Esophagus muscularis mucosa (tissue), 4 donors: ENCODE data around the gene PPM1B. TPM values are rescaled to one million over a fixed set of nuclear protein-coding genes. Genes with fewer than 3 reads are reported as not detected.
A peak's percentile ranks its signal among the peaks of the same experiment; 100 is the strongest.

Source experiments
- DNase-seq: peaks from one replicate; pipeline ENCODE4 v3.0.0-alpha.2; 2017; ENCODE audit errors: extremely low spot score
- H3K27ac ChIP-seq, 4 donors: fragments of 200-600 bp; sonication (generic); replicated peaks in 1 of 4; 1 replicate in 3 of 4; 2 replicates in 1 of 4; pipeline ENCODE4 v1.5.1; 2016 to 2019; ENCODE audit warnings: mild to moderate bottlenecking in 1 of 4
- H3K27me3 ChIP-seq, 4 donors: fragments of 200-600 bp; sonication (generic); one replicate each; pipeline versions ENCODE4 v1.5.1 to v1.6.0; 2016 to 2019
- H3K36me3 ChIP-seq, 4 donors: fragments of 200-600 bp; sonication (generic); one replicate each; pipeline ENCODE4 v1.5.1; 2016 to 2019
- H3K4me1 ChIP-seq, 4 donors: fragments of 200-600 bp; sonication (generic); one replicate each; pipeline ENCODE4 v1.5.1; 2016 to 2019
- H3K4me3 ChIP-seq, 4 donors: fragments of 200-600 bp; sonication (generic); 1 replicate in 2 of 4; 2 replicates in 2 of 4; pipeline ENCODE4 v1.5.1; 2016 to 2019; ENCODE audit warnings: mild to moderate bottlenecking in 4 of 4, moderate library complexity in 1 of 4
- H3K9me3 ChIP-seq, 4 donors: fragments of 200-600 bp; sonication (generic); 1 replicate in 3 of 4; 2 replicates in 1 of 4; pipeline ENCODE4 v1.5.1; 2016 to 2019
- CTCF ChIP-seq, 3 experiments: fragments of 200-600 bp in 2 of 3; fragments of 450-650 bp in 1 of 3; sonication (generic) in 2 of 3; IDR thresholded peaks; one replicate each; pipeline ENCODE4 v1.5.1; 2017 to 2019; ENCODE audit warnings: antibody characterized with exemption in 3 of 3, mild to moderate bottlenecking in 2 of 3, moderate library complexity in 1 of 3
- EP300 ChIP-seq: sonication (generic); formaldehyde crosslinking; IDR thresholded peaks from one replicate; pipeline ENCODE4 v1.6.1; 2017; ENCODE audit warnings: antibody characterized with exemption
- POLR2A ChIP-seq: fragments of 450-650 bp; IDR thresholded peaks from one replicate; pipeline ENCODE4 v1.6.1; 2017; ENCODE audit warnings: antibody characterized with exemption, moderate library complexity, mild to moderate bottlenecking, low read depth
- POLR2AphosphoS5 ChIP-seq, 2 donors: sonication (generic); formaldehyde crosslinking; IDR thresholded peaks; one replicate each; pipeline ENCODE4 v1.6.1; 2017; ENCODE audit warnings: antibody characterized with exemption in 2 of 2
- WGBS: methylation state at CpG from one replicate; pipeline ENCODE4 v1.1.5; 2018; 5-methylcytosine and 5-hydroxymethylcytosine counted together
- intact Hi-C: fragments of 100-400 bp; cut with DNase I; formaldehyde crosslinking; loops from one replicate; pipeline ENCODE4 v1.15.1; 2023
- total RNA-seq, 4 donors: library from RNA; depleted of rRNA; stranded (reverse); fragments of >200 nt; gene quantifications; one replicate each; pipeline versions ENCODE4 v1.1.0 to v1.2.1, GENCODE V29; 2016

PPM1B gene
- total RNA-seq, 4 donors from 2014 or later: 61.4 to 92.7 (median 75.8) TPM

GRCh38 chr2:44242904-44243303 lies 74.2 kb downstream of the PPM1B start:
- Histone ChIP-seq H3K27ac (no peak overlapping the region), H3K36me3 (no peaks in the 10 kb centered on the region), H3K27me3 (no peaks in the 10 kb centered on the region), H3K9me3 (no peaks in the 10 kb centered on the region), H3K4me3 (no peak overlapping the region), H3K4me1 (peaks cover 0 to 17% (median 10%) of the 10 kb centered on the region in 4 donors)
- DNase-seq: no peak
- 87% methylated on average over 2 of the region's 2 CpGs for WGBS
- TF ChIP-seq EP300 (no peak), POLR2A (no peak), POLR2AphosphoS5 (IDR thresholded peaks at IDR 0.05) (no peak), CTCF (IDR thresholded peaks at IDR 0.05) (no peak)
- intact Hi-C loops: no loop called here

GRCh38 chr2:44244135-44244871 lies 75.6 kb downstream of the PPM1B start:
- no peaks in the 10 kb centered on the region for H3K9me3 ChIP-seq
- DNase-seq: no peak
- no peaks in the 10 kb centered on the region for H3K36me3 ChIP-seq
- TF ChIP-seq POLR2AphosphoS5 (IDR thresholded peaks at IDR 0.05) (peak in 1 of 2 donors; percentile 43), POLR2A (no peak), EP300 (no peak), CTCF (IDR thresholded peaks at IDR 0.05) (peak; percentile 61 to 62 (median 61))
- H3K4me1 ChIP-seq: peaks cover 0 to 17% (median 10%) of the 10 kb centered on the region in 4 donors
- H3K4me3 ChIP-seq: peak overlapping the region; percentile 32 to 47 (median 38)
- intact Hi-C loops: no loop called here
- H3K27me3 ChIP-seq: no peaks in the 10 kb centered on the region
- WGBS: 7% methylated on average over 12 of the region's 12 CpGs
- no peak overlapping the region for H3K27ac ChIP-seq

GRCh38 chr2:44245083-44245861 lies 76.6 kb downstream of the PPM1B start:
- Histone ChIP-seq H3K9me3 (no peaks in the 10 kb centered on the region), H3K36me3 (no peaks in the 10 kb centered on the region), H3K27me3 (no peaks in the 10 kb centered on the region), H3K4me3 (no peak overlapping the region), H3K27ac (no peak overlapping the region), H3K4me1 (peaks cover 0 to 17% (median 10%) of the 10 kb centered on the region in 4 donors)
- 49% methylated on average over 3 of the region's 3 CpGs for WGBS
- no peak for DNase-seq
- TF ChIP-seq EP300: no peak
- no peak for TF ChIP-seq CTCF (IDR thresholded peaks at IDR 0.05)
- no peak for TF ChIP-seq POLR2AphosphoS5 (IDR thresholded peaks at IDR 0.05)
- no peak for TF ChIP-seq POLR2A
- intact Hi-C loops: no loop called here

GRCh38 chr2:44246436-44246835 lies 77.8 kb downstream of the PPM1B start:
- 96% methylated on average over 1 of the region's 1 CpG for WGBS
- H3K36me3 ChIP-seq: no peaks in the 10 kb centered on the region
- no peaks in the 10 kb centered on the region for H3K9me3 ChIP-seq
- intact Hi-C loops: no loop called here
- no peak overlapping the region for H3K27ac ChIP-seq
- no peaks in the 10 kb centered on the region for H3K27me3 ChIP-seq
- DNase-seq: no peak
- H3K4me3 ChIP-seq: no peak overlapping the region
- peaks cover 0 to 17% (median 10%) of the 10 kb centered on the region in 4 donors for H3K4me1 ChIP-seq
- TF ChIP-seq EP300 (no peak), POLR2AphosphoS5 (IDR thresholded peaks at IDR 0.05) (no peak), POLR2A (no peak), CTCF (IDR thresholded peaks at IDR 0.05) (no peak)
